Measurements from ENCODE around the gene STK33.

The STK33 gene

GRCh38 chr11:8370812-8371515, 223.1 kb downstream of the STK33 start:
- DNase-seq, result no peak

GRCh38 chr11:8369592-8370205, 224.3 kb downstream of the STK33 start:
- no peak for DNase-seq

- DNase-seq, result no peak
These were observed 225.3 kb downstream of the STK33 start for GRCh38 chr11:8368772-8369171.

GRCh38 chr11:8368194-8368593, 225.8 kb downstream of the STK33 start:
- no peak for DNase-seq

GRCh38 chr11:8366316-8366715, 227.7 kb downstream of the STK33 start:
- no peak for DNase-seq

- DNase-seq, result peak; percentile 1
These were observed 228.6 kb downstream of the STK33 start for GRCh38 chr11:8365216-8365941.

GRCh38 chr11:8363921-8364320, 230.1 kb downstream of the STK33 start:
- DNase-seq, result no peak

GRCh38 chr11:8362899-8363298, 231.1 kb downstream of the STK33 start:
- DNase-seq, result no peak

- no peak for DNase-seq
These were observed 231.5 kb downstream of the STK33 start for GRCh38 chr11:8362491-8362890.

GRCh38 chr11:8361664-8362210, 232.3 kb downstream of the STK33 start:
- no peak for DNase-seq

- no peak for DNase-seq
These were observed 232.8 kb downstream of the STK33 start for GRCh38 chr11:8361206-8361605.

GRCh38 chr11:8360086-8360828, 233.8 kb downstream of the STK33 start:
- no peak for DNase-seq

GRCh38 chr11:8359521-8359920, 234.5 kb downstream of the STK33 start:
- DNase-seq, result no peak

- no peak for DNase-seq
These were observed 236.0 kb downstream of the STK33 start for GRCh38 chr11:8357891-8358566.

- no peak for DNase-seq
These were observed 236.5 kb downstream of the STK33 start for GRCh38 chr11:8357505-8357888.

- DNase-seq, result no peak
These were observed 237.1 kb downstream of the STK33 start for GRCh38 chr11:8356721-8357504.

- no peak for DNase-seq
These were observed 237.8 kb downstream of the STK33 start for GRCh38 chr11:8356216-8356615.

- no peak for DNase-seq
These were observed 238.6 kb downstream of the STK33 start for GRCh38 chr11:8355416-8355742.

GRCh38 chr11:8354622-8355415, 239.2 kb downstream of the STK33 start:
- no peak for DNase-seq

GRCh38 chr11:8352876-8353505, 241.0 kb downstream of the STK33 start:
- no peak for DNase-seq
